PFSK-1 (cell line): ENCODE data around the gene LY6G5C.

Experiments
- POLR2AphosphoS5 ChIP-seq: IDR thresholded peaks from 2 replicates; pipeline ENCODE4 v1.6.1; 2012; ENCODE audit warnings: low read depth, mild to moderate bottlenecking, control low read depth, low read length, moderate library complexity
- SIN3A ChIP-seq: IDR thresholded peaks from 2 replicates; pipeline ENCODE4 v1.6.1; 2012; ENCODE audit warnings: mild to moderate bottlenecking, low read length, moderate library complexity, borderline replicate concordance; ENCODE audit not compliant: insufficient read depth
- TAF1 ChIP-seq: IDR thresholded peaks from 2 replicates; pipeline ENCODE4 v1.6.1; 2012; ENCODE audit warnings: low read length, control low read depth, borderline replicate concordance; ENCODE audit not compliant: insufficient read depth

- no peak for TF ChIP-seq POLR2AphosphoS5
- no peak for TF ChIP-seq SIN3A
- TF ChIP-seq TAF1, result no peak
Measured at GRCh38 chr6:31677955-31678354, 2.9 kb downstream of the LY6G5C start.
